Activated naive CD8-positive, alpha-beta T cell (primary cell): ENCODE measurements around the gene ANKRD55.
"Not testable (repeated sequence)": the region's sequence is repeated elsewhere in the genome, so short reads cannot be mapped to it uniquely, and the experiment has no call there.

Source experiments
- H3K27ac Mint-ChIP-seq: one replicate; pipeline ENCODE4 v1.8.0; 2021; ENCODE audit warnings: mixed read lengths
- H3K27me3 Mint-ChIP-seq: one replicate; pipeline ENCODE4 v1.8.0; 2021; ENCODE audit warnings: mixed read lengths
- H3K36me3 Mint-ChIP-seq: one replicate; pipeline ENCODE4 v1.8.0; 2021; ENCODE audit warnings: mixed read lengths
- H3K4me1 Mint-ChIP-seq: one replicate; pipeline ENCODE4 v1.8.0; 2021; ENCODE audit warnings: low read depth, mixed read lengths
- H3K4me3 Mint-ChIP-seq: one replicate; pipeline ENCODE4 v1.8.0; 2021; ENCODE audit warnings: mild to moderate bottlenecking, mixed read lengths
- H3K9me3 Mint-ChIP-seq: one replicate; pipeline ENCODE4 v1.8.0; 2021; ENCODE audit warnings: low read depth, mixed read lengths

Gene ANKRD55

DNA sequence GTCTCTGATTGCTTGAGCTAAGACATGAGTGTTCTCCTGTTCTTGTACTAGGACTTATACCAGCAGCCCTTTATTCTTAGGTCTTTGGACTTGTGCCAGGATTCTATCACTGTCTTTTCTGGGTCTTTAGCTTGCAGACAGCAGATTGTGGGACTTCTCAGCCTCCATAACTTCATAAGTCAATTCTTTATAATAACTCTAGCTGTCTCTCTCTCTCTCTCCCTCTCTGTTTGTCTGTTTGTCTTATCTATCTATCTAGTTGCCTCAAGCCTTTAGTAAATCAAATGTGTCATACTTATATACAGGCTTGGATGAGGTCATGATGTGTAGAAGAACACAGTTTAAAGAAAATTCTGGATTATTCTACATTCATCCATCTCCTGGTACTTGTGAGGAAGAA is 11.5 kb upstream of the ANKRD55 start:
- Mint-ChIP-seq H3K27ac (no peak overlapping the region), H3K9me3 (no peaks in the 10 kb centered on the region), H3K36me3 (peaks cover 6% of the 10 kb centered on the region), H3K4me1 (no peaks in the 10 kb centered on the region), H3K4me3 (no peak overlapping the region), H3K27me3 (no peaks in the 10 kb centered on the region)

DNA sequence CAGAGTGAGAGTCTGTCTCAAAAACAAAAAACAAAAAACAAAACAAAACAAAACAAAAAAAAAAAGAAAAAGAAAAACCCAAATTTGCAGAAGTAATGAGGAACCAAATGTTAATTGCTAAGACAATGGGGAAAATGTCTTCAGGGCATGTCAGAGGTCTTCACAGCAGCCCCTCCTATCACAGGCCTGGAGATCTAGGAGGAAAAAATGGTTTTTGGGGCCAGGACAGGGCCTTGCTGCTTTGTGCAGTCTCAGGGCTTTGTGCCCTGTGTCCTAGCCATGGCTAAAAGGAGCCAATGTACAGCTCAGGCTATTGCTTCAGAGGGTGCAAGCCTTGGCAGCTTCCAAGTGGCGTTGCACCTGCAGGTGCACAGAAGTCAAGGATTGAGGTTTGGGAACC is 9.1 kb upstream of the ANKRD55 start:
- H3K27me3 Mint-ChIP-seq, H3K9me3 Mint-ChIP-seq, H3K27ac Mint-ChIP-seq, H3K4me3 Mint-ChIP-seq, H3K4me1 Mint-ChIP-seq, H3K36me3 Mint-ChIP-seq: not testable (repeated sequence)

DNA sequence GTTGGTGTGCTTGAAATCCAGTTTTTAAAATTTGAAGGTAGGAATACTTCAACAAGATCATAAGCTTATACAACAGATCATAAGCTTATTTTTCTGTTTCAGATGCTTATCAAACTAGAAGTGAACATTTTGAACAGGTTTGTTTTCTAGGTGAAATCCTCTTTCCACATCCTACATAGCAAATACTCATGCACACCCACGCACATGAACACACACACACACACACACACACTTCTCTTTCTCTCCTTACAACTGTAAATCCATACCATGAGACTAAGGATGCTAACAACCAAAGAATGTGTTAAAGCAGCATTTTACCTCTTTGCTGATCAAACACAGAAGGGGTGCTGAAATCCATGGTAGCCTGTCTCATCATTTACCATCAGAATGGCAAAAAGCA is 592 bp downstream of the ANKRD55 start:
- H3K36me3 Mint-ChIP-seq = no peaks in the 10 kb centered on the region
- peaks cover 7% of the 10 kb centered on the region for H3K27me3 Mint-ChIP-seq
- H3K9me3 Mint-ChIP-seq = no peaks in the 10 kb centered on the region
- no peak overlapping the region for H3K4me3 Mint-ChIP-seq
- no peaks in the 10 kb centered on the region for H3K4me1 Mint-ChIP-seq
- H3K27ac Mint-ChIP-seq = no peak overlapping the region

DNA sequence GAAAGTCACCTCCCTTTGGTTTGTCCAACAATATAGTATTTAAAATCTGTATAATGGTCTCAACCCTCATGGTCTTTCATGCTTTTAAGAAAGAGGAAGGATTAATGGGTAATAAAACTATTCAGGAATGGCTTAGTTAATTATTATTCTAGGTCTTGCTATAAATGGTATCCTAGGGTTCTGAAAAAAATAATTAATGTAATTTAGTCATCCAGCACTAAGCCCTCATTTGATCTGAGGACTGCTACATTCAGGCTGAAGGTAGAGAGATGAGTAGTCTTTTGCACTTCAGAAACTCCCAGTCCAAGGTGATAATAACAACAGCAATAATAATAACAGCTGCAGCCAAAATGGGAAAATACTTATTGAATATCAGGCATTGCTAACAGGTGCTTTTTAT is 2.6 kb downstream of the ANKRD55 start:
- no peak overlapping the region for H3K4me3 Mint-ChIP-seq
- peaks cover 2% of the 10 kb centered on the region for H3K27me3 Mint-ChIP-seq
- no peaks in the 10 kb centered on the region for H3K36me3 Mint-ChIP-seq
- H3K27ac Mint-ChIP-seq = no peak overlapping the region
- H3K4me1 Mint-ChIP-seq = no peaks in the 10 kb centered on the region
- no peaks in the 10 kb centered on the region for H3K9me3 Mint-ChIP-seq

DNA sequence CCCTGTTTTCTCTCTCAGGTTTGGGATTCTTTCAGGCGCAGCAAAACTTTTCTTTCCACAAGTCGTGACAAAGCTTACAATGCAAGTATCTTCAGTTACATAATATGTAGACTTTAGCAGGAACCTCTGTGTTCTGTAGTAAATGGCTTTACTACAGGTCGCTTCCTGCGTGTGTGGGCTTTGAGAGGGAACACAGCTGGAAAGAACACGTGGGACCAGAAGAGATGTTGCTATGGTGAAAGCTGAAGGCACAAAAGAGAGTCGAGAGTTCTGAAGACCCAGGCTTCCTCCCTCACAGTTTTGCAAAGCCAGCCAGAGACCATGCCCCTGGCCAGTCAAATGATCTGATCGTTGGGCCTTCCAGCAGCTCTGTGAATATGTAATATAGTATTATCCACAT is 4.0 kb downstream of the ANKRD55 start:
- Mint-ChIP-seq H3K36me3 (no peaks in the 10 kb centered on the region), H3K4me1 (no peaks in the 10 kb centered on the region), H3K27me3 (no peaks in the 10 kb centered on the region), H3K27ac (no peak overlapping the region), H3K9me3 (no peaks in the 10 kb centered on the region), H3K4me3 (no peak overlapping the region)

DNA sequence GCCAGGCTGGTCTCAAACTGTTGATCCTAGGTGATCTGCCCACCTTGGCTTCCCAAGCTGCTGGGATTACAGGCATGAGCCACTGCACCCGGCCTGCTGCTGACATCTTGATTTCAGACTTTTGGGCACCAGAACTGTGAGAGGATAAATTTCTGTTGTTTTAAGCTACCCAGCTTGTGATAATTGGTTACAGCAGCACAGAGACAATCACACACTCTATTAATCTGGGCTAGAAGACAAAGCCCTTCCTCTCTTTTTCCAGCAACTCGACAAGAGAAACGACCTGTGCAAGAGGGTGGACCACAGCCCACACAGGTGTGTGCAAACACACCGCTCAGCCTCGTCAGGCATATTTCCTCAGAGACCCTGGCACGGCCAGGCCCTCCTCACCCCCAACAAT is 4.5 kb downstream of the ANKRD55 start:
- Mint-ChIP-seq H3K36me3 (no peaks in the 10 kb centered on the region), H3K27me3 (no peaks in the 10 kb centered on the region), H3K9me3 (no peaks in the 10 kb centered on the region), H3K4me3 (no peak overlapping the region), H3K27ac (no peak overlapping the region), H3K4me1 (no peaks in the 10 kb centered on the region)

DNA sequence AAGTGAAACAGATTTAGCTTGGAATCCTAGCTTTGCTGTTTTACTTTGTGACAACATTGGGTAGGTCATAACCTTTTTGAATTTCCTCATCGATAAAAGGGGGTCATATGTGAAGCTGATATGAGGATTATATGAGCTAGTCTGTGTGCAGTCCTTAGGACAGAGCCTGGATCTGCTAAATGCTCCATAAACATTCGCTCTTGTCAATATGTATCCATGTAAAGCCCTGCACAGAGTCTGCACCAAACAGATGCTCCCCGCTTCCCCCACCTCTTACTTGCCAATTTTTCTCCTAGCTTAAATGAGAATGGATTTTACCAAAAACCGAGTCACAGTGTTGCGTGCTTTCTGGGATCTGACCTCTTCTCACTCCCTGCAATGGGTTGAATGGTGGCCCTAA is 5.4 kb downstream of the ANKRD55 start:
- no peaks in the 10 kb centered on the region for H3K27me3 Mint-ChIP-seq
- no peak overlapping the region for H3K27ac Mint-ChIP-seq
- no peaks in the 10 kb centered on the region for H3K4me1 Mint-ChIP-seq
- H3K4me3 Mint-ChIP-seq = no peak overlapping the region
- H3K36me3 Mint-ChIP-seq = no peaks in the 10 kb centered on the region
- H3K9me3 Mint-ChIP-seq = no peaks in the 10 kb centered on the region

DNA sequence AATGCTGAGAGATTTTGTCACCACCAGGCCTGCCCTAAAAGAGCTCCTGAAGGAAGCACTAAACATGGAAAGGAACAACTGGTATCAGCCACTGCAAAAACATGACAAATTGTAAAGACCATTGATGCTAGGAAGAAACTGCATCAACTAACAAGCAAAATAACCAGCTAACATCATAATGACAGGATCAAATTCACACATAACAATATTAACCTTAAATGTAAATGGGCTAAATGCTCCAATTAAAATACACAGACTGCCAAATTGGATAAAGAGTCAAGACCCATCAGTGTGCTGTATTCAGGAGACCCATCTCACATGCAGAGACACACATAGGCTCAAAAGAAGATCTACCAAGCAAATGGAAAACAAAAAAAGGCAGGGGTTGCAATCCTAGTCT is 9.8 kb downstream of the ANKRD55 start:
- not testable (repeated sequence) for H3K27me3 Mint-ChIP-seq, H3K4me1 Mint-ChIP-seq, H3K9me3 Mint-ChIP-seq, H3K4me3 Mint-ChIP-seq, H3K27ac Mint-ChIP-seq
- H3K36me3 Mint-ChIP-seq = peaks cover 14% of the 10 kb centered on the region

DNA sequence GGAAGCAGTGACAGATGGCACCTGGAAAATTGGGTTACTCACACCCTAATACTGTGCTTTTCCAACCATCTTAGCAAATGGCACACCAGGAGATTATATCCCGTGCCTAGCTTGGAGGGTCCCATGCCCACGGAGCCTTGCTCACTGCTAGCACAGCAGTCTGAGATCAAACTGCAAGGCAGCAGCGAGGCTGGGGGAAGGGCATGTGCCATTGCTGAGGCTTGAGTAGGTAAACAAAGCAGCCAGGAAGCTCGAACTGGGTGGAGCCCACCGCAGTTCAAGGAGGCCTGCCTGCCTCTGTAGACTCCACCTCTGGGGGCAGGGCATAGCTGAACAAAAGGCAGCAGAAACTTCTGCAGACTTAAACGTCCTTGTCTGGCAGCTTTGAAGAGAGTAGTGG is 11.5 kb downstream of the ANKRD55 start:
- peaks cover 18% of the 10 kb centered on the region for H3K36me3 Mint-ChIP-seq
- H3K27me3 Mint-ChIP-seq, H3K9me3 Mint-ChIP-seq, H3K27ac Mint-ChIP-seq, H3K4me1 Mint-ChIP-seq, H3K4me3 Mint-ChIP-seq: not testable (repeated sequence)

DNA sequence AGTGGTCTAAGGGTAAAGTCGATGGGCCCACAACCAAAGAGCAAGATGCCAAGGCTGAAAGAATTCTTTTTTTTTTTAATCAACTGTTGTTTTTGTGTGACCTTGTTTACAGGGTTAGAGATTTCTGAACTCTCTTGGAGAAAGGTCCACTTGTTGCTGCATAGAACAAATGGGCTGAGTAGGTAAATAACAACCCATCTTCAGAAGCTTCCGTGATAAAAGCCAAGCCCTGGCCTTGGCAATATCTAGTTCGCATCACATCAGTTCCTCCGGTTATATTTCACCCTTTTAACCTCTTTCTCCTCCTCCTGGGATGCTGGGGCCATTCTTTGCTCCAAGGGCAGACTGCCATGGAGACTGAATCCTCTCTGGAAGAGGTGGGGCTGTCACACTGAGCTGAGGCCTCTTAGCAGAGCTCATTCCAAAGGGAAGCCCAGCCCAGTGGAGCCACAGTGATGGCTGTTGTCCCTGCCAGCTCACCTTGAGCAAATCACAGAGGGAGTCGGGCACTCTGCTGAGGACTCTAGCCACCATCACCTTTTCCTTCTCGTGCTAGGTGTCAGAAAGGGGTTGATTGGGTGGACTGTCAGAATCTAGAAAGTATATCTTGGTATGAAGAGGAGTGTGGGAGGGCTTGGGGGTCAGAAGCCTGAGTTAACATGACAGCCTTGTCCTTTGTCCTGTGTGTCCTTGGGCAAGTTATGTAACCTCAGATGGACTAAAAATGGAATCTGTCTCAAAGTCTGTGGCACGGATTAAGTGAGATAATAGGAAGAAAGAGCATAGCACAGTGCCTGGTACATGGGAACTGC is 17.9 kb downstream of the ANKRD55 start:
- Mint-ChIP-seq H3K9me3 (peaks cover 4% of the 10 kb centered on the region), H3K36me3 (peaks cover 23% of the 10 kb centered on the region), H3K4me1 (no peaks in the 10 kb centered on the region), H3K27ac (no peak overlapping the region), H3K4me3 (no peak overlapping the region), H3K27me3 (peaks cover 4% of the 10 kb centered on the region)

DNA sequence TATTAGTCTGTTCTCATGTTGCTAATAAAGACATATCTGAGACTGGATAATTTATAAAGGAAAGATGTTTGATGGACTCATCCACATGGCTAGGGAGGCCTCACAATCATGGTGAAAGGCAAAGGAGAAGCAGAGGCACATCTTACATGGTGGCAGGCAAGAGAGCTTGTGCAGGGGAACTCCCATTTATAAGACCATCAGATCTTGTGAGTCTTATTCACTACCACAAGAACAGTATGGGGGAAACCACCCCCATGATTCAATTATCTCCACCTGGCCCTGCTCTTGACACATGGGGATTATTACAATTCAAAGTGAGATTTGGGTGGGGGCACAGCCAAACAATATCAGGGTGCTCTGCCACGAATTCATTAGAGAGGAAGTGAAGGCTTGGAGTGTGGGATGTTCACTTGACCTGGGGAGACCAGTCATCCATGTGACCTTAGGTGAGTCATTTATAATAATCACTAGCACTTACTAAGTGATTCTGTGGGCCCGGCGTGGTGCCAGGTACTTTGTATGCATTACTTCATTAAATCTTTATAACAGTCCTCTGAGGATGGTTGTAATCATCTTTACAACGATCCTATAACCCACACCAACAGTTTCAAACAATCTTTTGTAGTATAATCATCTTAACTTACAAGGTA is 19.1 kb downstream of the ANKRD55 start:
- H3K4me1 Mint-ChIP-seq, H3K27me3 Mint-ChIP-seq, H3K27ac Mint-ChIP-seq, H3K4me3 Mint-ChIP-seq, H3K9me3 Mint-ChIP-seq: not testable (repeated sequence)
- peaks cover 20% of the 10 kb centered on the region for H3K36me3 Mint-ChIP-seq

DNA sequence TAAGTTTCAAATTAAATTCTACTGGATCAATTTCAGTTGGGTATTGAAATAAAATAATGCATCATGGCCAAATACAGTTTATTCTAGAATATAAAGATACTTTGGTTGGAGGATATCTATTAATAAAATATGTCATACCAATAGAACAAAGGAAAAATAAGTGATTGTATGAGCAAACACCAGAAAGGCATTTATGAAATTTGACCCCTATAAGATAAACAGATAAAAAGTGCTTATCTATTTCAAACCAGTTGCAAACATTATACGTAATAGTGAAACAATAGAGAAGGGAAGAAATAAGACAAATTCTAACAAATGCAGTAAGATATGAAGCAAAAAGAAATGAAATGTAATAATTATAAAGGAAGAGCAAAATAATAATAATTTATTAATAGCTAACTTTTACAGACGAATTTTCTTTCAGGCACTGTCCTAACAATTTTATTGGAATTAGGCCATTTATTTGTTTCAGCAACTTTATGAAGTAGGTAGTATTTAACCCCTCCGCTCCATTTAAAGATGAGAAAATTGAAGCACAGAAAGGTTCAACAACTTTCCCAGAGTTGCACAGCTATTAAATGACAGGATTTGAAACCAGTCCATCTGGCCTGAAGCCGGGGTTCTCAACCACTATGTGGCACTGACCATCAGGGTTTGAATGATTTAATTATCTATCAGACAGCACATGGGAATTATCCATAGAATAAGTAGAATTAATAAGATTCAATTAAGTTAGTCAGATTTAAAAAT is 20.8 kb downstream of the ANKRD55 start:
- H3K4me1 Mint-ChIP-seq = no peaks in the 10 kb centered on the region
- H3K36me3 Mint-ChIP-seq = peaks cover 18% of the 10 kb centered on the region

DNA sequence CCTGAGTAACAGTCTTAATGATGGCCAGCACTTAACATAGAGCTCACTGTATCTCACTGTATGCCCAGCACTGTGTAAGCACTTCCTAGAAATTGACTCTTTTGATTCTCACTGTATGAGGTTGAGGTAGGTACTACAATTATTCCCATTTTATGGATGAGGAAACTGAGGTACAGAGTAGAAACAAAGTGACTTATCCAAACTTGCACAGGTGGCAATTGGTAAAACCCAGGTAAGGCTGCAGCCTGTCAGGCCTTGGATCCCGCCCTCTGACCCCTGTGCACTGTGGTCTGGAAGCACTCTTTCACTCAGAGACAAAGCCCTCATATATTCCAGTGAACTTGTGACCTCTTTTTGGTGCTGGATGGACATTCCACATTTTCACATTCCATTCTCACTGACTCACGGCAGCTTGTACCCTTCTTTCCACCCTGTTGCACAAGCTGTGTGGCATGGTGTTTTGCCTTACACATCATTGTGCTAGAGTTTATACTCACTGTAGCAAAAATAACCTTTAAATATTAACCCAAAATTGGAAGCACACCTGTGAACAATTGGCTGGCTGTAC is 21.7 kb downstream of the ANKRD55 start:
- Mint-ChIP-seq H3K4me1 (no peaks in the 10 kb centered on the region), H3K27ac (no peak overlapping the region), H3K27me3 (no peaks in the 10 kb centered on the region), H3K36me3 (peaks cover 13% of the 10 kb centered on the region), H3K4me3 (no peak overlapping the region), H3K9me3 (no peaks in the 10 kb centered on the region)

More for the DNA sequence above, 20.8 kb downstream of the ANKRD55 start:
- H3K27ac Mint-ChIP-seq = no peak overlapping the region
- peaks cover 4% of the 10 kb centered on the region for H3K9me3 Mint-ChIP-seq
- peaks cover 2% of the 10 kb centered on the region for H3K27me3 Mint-ChIP-seq
- no peak overlapping the region for H3K4me3 Mint-ChIP-seq

DNA sequence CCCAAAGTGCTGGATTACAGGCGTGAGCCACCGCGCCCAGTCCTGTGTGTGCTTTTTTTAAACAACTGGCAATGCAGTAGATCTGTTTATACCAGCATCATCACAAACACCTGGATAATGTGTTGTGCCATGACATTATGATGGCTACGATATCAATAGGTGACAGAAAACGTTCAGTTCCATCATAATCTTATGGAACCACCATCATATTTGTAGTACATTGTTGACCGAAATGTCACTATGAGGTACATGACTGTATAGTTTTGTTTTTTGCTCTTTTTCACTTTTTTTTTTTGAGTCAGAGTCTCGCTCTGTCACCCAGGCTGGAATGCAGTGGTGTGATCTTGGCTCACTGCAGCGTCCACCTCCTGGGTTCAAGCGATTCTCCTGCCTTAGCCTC is 24.4 kb downstream of the ANKRD55 start:
- no peak overlapping the region for H3K4me3 Mint-ChIP-seq
- H3K9me3 Mint-ChIP-seq = no peaks in the 10 kb centered on the region
- H3K4me1 Mint-ChIP-seq = no peaks in the 10 kb centered on the region
- H3K27me3 Mint-ChIP-seq = no peaks in the 10 kb centered on the region
- H3K36me3 Mint-ChIP-seq = peaks cover under 1% of the 10 kb centered on the region
- H3K27ac Mint-ChIP-seq = no peak overlapping the region

DNA sequence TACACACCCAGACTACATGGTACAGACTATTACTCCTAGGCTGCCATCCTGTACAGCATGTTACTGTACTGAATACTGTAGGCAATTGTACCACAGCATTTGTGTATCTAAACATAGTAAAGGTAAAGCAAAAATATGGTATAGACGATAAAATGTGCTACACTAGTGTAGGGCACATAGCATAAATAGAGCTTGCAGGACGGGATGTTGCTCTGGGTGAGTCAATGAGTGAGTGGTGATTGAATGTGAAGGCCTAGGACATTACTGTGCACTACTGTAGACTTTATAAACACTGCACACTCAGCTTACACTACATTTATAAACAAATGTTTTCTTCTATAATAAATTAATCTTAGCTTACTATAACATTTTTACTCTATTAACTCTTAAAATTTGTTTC is 25.6 kb downstream of the ANKRD55 start:
- no peaks in the 10 kb centered on the region for H3K9me3 Mint-ChIP-seq
- H3K36me3 Mint-ChIP-seq = no peaks in the 10 kb centered on the region
- no peaks in the 10 kb centered on the region for H3K27me3 Mint-ChIP-seq
- H3K4me3 Mint-ChIP-seq = no peak overlapping the region
- H3K27ac Mint-ChIP-seq = no peak overlapping the region
- H3K4me1 Mint-ChIP-seq = peaks cover 1% of the 10 kb centered on the region
